Panc1 (cell line): Measurements from ENCODE around the gene ZDBF2.
"Not testable (repeated sequence)": the region's sequence is repeated elsewhere in the genome, so short reads cannot be mapped to it uniquely, and the experiment has no call there.

ENCODE experiments used
- POLR2AphosphoS5 ChIP-seq: IDR thresholded peaks from 2 replicates; pipeline ENCODE4 v1.6.1; 2012; ENCODE audit warnings: mild to moderate bottlenecking, low read depth, low read length, moderate library complexity
- TF ChIP-seq, protein P1 (sequence below): fragments of 450-650 bp; IDR thresholded peaks from 2 replicates; pipeline ENCODE4 v1.5.1; 2017; ENCODE audit warnings: mild to moderate bottlenecking

DNA sequence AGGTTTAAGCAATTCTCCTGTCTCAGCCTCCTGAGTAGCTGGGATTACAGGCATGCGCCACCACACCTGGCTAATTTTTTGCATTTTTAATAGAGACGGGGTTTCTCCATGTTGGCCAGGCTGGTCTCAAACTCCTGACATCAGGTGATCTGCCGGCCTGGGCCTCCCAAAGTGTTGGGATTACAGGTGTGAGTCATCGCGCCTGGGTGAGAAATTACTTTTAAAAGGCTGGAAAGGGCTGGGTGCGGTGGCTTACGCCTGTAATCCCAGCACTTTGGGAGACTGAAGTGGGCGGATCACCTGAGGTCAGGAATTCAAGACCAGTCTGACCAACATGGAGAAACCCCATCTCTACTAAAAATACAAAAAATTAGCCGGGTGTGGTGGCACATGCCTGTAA, 45.8 kb upstream of the ZDBF2 start:
- not testable (repeated sequence) for TF ChIP-seq POLR2AphosphoS5
- TF ChIP-seq, protein P1, sequence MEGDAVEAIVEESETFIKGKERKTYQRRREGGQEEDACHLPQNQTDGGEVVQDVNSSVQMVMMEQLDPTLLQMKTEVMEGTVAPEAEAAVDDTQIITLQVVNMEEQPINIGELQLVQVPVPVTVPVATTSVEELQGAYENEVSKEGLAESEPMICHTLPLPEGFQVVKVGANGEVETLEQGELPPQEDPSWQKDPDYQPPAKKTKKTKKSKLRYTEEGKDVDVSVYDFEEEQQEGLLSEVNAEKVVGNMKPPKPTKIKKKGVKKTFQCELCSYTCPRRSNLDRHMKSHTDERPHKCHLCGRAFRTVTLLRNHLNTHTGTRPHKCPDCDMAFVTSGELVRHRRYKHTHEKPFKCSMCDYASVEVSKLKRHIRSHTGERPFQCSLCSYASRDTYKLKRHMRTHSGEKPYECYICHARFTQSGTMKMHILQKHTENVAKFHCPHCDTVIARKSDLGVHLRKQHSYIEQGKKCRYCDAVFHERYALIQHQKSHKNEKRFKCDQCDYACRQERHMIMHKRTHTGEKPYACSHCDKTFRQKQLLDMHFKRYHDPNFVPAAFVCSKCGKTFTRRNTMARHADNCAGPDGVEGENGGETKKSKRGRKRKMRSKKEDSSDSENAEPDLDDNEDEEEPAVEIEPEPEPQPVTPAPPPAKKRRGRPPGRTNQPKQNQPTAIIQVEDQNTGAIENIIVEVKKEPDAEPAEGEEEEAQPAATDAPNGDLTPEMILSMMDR, result not testable (repeated sequence)
